SU-DHL-6 (cell line): ENCODE measurements around the gene PINK1.

ENCODE experiments used
- H2AFZ ChIP-seq: fragments of 200-600 bp; sonication (generic); 2 replicates; pipeline ENCODE4 v1.6.1; 2014; ENCODE audit warnings: low read depth, mild to moderate bottlenecking, moderate library complexity, mixed read lengths, antibody characterized with exemption, low read length; ENCODE audit not compliant: severe bottlenecking
- H3F3A ChIP-seq: fragments of 200-600 bp; shearing (Covaris generic); 2 replicates; pipeline ENCODE4 v1.6.0; 2016; ENCODE audit warnings: antibody characterized with exemption, mild to moderate bottlenecking; ENCODE audit not compliant: insufficient read depth
- H3K27ac ChIP-seq: fragments of 200-600 bp; sonication (generic); 2 replicates; pipeline ENCODE4 v1.5.1; 2016; ENCODE audit warnings: low read depth, mild to moderate bottlenecking, low read length, moderate library complexity, mixed read lengths
- H3K27me3 ChIP-seq: fragments of 200-600 bp; sonication (generic), shearing (Covaris generic); 2 replicates; pipeline ENCODE4 v1.6.0; 2014; ENCODE audit warnings: mild to moderate bottlenecking, low read length
- H3K36me3 ChIP-seq: fragments of 200-600 bp; sonication (generic); 2 replicates; pipeline ENCODE4 v1.6.1; 2014; ENCODE audit warnings: mild to moderate bottlenecking, low read length, mixed read lengths
- H3K4me2 ChIP-seq: fragments of 300-600, 200-600 bp; shearing (Covaris generic), sonication (generic); 2 replicates; pipeline ENCODE4 v1.6.0; 2014; ENCODE audit warnings: low read length, low read depth, mild to moderate bottlenecking; ENCODE audit not compliant: poor library complexity, severe bottlenecking
- H3K4me3 ChIP-seq: fragments of 200-600 bp; sonication (generic); 2 replicates; pipeline ENCODE4 v1.5.1; 2014; ENCODE audit warnings: antibody characterized with exemption, low read length, mild to moderate bottlenecking, mixed read lengths; ENCODE audit not compliant: insufficient read depth, poor library complexity, severe bottlenecking
- H3K79me2 ChIP-seq: fragments of 200-600 bp; sonication (generic); 2 replicates; pipeline ENCODE4 v1.6.1; 2014; ENCODE audit warnings: mild to moderate bottlenecking, low read length, moderate library complexity; ENCODE audit not compliant: insufficient read depth
- H3K9ac ChIP-seq: fragments of 200-600 bp; sonication (generic); 2 replicates; pipeline ENCODE4 v1.7.0; 2014; ENCODE audit warnings: mild to moderate bottlenecking, low read length
- H3K9me2 ChIP-seq: fragments of 200-600 bp; sonication (generic); replicated peaks from 2 replicates; pipeline ENCODE4 v1.6.1; 2014; ENCODE audit warnings: low read length; ENCODE audit not compliant: insufficient read depth
- H3K9me3 ChIP-seq: fragments of 200-600 bp; sonication (generic); 2 replicates; pipeline ENCODE4 v1.6.1; 2014; ENCODE audit warnings: low read length, mixed read lengths; ENCODE audit not compliant: insufficient read depth
- H4K20me1 ChIP-seq: fragments of 200-600 bp; sonication (generic); 2 replicates; pipeline ENCODE4 v1.6.1; 2014; ENCODE audit warnings: low read depth, mild to moderate bottlenecking, antibody characterized with exemption, low read length, moderate library complexity, mixed read lengths
- CTCF ChIP-seq: fragments of 200-600 bp; sonication (generic); IDR thresholded peaks from one replicate; pipeline ENCODE4 v1.5.1; 2017; ENCODE audit warnings: antibody characterized with exemption, mild to moderate bottlenecking, low read length, moderate library complexity; ENCODE audit not compliant: insufficient read depth, poor library complexity, severe bottlenecking
- EZH2phosphoT487 ChIP-seq: fragments of 200-600 bp; sonication (generic), shearing (Covaris generic); conservative IDR thresholded peaks from 2 replicates; pipeline ENCODE4 v1.6.1; 2018; ENCODE audit warnings: mild to moderate bottlenecking, antibody characterized with exemption, low read length, moderate library complexity, mixed read lengths

The PINK1 gene

DNA sequence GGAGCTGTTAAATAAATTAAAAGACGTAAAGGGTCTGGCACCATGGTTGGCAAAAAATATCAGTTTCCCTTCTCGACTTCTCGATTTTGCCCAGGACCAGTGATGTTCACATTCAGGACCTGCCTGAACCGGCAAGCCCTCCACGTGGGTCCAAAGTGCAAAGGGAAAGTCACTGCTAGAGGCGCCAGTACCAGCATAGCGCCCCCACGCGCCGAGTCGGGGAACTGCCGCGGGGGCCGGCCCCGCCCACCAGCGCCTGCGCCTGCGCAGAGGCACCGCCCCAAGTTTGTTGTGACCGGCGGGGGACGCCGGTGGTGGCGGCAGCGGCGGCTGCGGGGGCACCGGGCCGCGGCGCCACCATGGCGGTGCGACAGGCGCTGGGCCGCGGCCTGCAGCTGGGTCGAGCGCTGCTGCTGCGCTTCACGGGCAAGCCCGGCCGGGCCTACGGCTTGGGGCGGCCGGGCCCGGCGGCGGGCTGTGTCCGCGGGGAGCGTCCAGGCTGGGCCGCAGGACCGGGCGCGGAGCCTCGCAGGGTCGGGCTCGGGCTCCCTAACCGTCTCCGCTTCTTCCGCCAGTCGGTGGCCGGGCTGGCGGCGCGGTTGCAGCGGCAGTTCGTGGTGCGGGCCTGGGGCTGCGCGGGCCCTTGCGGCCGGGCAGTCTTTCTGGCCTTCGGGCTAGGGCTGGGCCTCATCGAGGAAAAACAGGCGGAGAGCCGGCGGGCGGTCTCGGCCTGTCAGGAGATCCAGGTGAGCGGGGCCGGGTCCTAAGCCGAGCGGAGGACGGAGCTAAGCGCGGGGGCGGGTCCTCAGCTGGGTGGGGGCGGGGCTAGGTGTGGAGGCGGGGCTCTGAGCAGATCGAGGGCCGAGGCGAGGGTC is at the start of gene PINK1:
Gene PINK1 (plus strand): TSS at position 269 of the 875 bp plus-strand sequence. CDS start 91 bp downstream, at position 360.
- no peaks in the 10 kb centered on the region for H3K36me3 ChIP-seq
- H3K9me3 ChIP-seq: no peaks in the 10 kb centered on the region
- no peaks in the 10 kb centered on the region for H3K27me3 ChIP-seq
- no peaks in the 10 kb centered on the region for H3F3A ChIP-seq
- H3K4me2 ChIP-seq: peak within 1 kb of the TSS; percentile 85
- peak within 1 kb of the TSS; percentile 72 for H3K9ac ChIP-seq
- peak within 1 kb of the TSS; percentile 99 for H2AFZ ChIP-seq
- H3K9me2 ChIP-seq: no peaks in the 10 kb centered on the region
- TF ChIP-seq EZH2phosphoT487: no peak
- peak; percentile 99 for TF ChIP-seq CTCF
- no peaks in the 10 kb centered on the region for H4K20me1 ChIP-seq
- H3K4me3 ChIP-seq: peak within 1 kb of the TSS; percentile 85
- H3K27ac ChIP-seq: no peak within 1 kb of the TSS; the same call in 1 of the 2 replicates
- H3K79me2 ChIP-seq: no peaks in the 10 kb centered on the region

GRCh38 chr1:20584890-20585289 is 48.4 kb upstream of the PINK1 start:
- no peaks in the 10 kb centered on the region for H3K79me2 ChIP-seq
- H3K9me2 ChIP-seq: no peaks in the 10 kb centered on the region
- no peaks in the 10 kb centered on the region for H3K9me3 ChIP-seq
- H3K27me3 ChIP-seq: no peaks in the 10 kb centered on the region
- H3K9ac ChIP-seq: no peak overlapping the region
- no peak overlapping the region for H3K27ac ChIP-seq
- TF ChIP-seq CTCF (no peak), EZH2phosphoT487 (no peak)
- no peak overlapping the region for H3K4me2 ChIP-seq
- H3K4me3 ChIP-seq: no peak overlapping the region
- no peaks in the 10 kb centered on the region for H4K20me1 ChIP-seq
- H3F3A ChIP-seq: no peaks in the 10 kb centered on the region
- H2AFZ ChIP-seq: no peak overlapping the region
- no peaks in the 10 kb centered on the region for H3K36me3 ChIP-seq

GRCh38 chr1:20586953-20587660 is 46.2 kb upstream of the PINK1 start:
- Histone ChIP-seq H3F3A (no peaks in the 10 kb centered on the region), H3K27me3 (no peaks in the 10 kb centered on the region), H2AFZ (no peak overlapping the region), H3K79me2 (no peaks in the 10 kb centered on the region), H3K9me3 (no peaks in the 10 kb centered on the region), H3K36me3 (no peaks in the 10 kb centered on the region), H4K20me1 (no peaks in the 10 kb centered on the region), H3K4me2 (no peak overlapping the region), H3K27ac (no peak overlapping the region), H3K9me2 (no peaks in the 10 kb centered on the region), H3K9ac (no peak overlapping the region), H3K4me3 (no peak overlapping the region)
- TF ChIP-seq EZH2phosphoT487 (no peak), CTCF (no peak)
